Activated naive CD4-positive, alpha-beta T cell treated with anti-CD3 and anti-CD28 coated beads, Interleukin-2, amount 10 ng/mL, durations not matched to agents 7 days and 5 days (primary cell): ENCODE measurements around the gene ZNF483.
"Not testable (repeated sequence)": the region's sequence is repeated elsewhere in the genome, so short reads cannot be mapped to it uniquely, and the experiment has no call there.

Experiments used
- CTCF ChIA-PET: fragments of 350-600 bp; sonication (Branson Sonifier 250); formaldehyde crosslinking; loops from one replicate; lab custom pipeline; 2021; ENCODE audit warnings: antibody characterized with exemption; lab: Charles Lee
- DNase-seq: peaks from one replicate; pipeline ENCODE4 v3.0.0-alpha.2; 2020
- H3K27ac Mint-ChIP-seq: one replicate; pipeline ENCODE4 v1.8.0; 2021; ENCODE audit warnings: mild to moderate bottlenecking, moderate library complexity, mixed read lengths
- H3K27me3 Mint-ChIP-seq: one replicate; pipeline ENCODE4 v1.8.0; 2021; ENCODE audit warnings: mild to moderate bottlenecking, mixed read lengths
- H3K36me3 Mint-ChIP-seq: one replicate; pipeline ENCODE4 v1.8.0; 2021; ENCODE audit warnings: mixed read lengths
- H3K4me1 Mint-ChIP-seq: one replicate; pipeline ENCODE4 v1.8.0; 2021; ENCODE audit warnings: mixed read lengths
- H3K4me3 Mint-ChIP-seq: one replicate; pipeline ENCODE4 v1.8.0; 2021; ENCODE audit warnings: mild to moderate bottlenecking, moderate library complexity, mixed read lengths
- H3K9me3 Mint-ChIP-seq: one replicate; pipeline ENCODE4 v1.8.0; 2021; ENCODE audit warnings: mixed read lengths

Gene ZNF483

DNA sequence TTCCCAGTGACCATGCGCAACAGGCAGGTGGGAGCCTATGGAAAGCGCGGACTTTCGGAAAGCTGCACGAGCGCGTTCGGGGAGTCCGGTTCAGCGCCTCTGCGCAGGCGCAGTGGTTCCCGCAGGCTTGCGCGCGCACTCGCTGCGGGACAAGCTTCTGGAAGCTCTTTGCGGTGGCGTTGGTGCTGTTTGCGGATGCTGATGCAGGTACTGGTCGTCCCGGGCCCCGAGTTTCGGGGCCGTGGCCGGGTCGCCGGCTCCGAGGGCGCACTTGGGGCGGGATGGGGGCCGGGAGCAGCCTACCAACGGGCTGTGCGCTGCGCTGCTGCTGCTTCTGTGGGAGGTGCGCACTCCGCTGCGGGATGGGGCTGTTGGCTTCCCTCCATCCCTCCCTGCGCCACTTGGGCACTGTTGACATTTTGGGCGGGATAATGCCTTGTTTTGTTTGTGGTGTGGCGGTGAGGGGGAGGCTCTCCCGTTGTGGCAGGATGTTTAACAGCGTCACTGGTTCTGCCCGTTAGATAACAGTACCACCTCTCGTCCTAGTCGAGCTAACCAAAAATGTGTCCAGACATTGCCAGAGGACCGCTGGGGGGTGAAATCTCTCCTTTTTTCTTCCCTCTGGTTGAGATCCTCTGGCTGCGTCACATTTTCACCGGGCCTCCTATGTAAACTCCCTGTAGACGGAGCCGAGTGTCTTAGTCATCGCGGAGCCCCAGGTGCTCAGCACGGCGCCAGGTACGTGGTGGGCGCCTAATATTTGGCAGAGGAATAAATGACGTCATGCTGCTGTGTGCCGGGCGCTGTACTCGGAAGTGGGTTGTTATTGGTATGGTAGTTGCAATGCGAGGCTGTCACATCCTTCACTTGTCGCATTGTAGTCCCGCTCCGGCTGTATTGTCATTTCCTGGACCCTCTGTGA is at the start of gene ZNF483:
Gene ZNF483, plus strand, starts transcription at position 124 of the 922 bp plus-strand sequence. CDS start 2,217 bp downstream, outside the sequence.
- CTCF ChIA-PET = interaction anchor here (0.6 kb wide), 1 partner anchor 1656 kb away, joined by 4 read pairs; no protein-coding TSS in a partner anchor
- H3K27ac Mint-ChIP-seq = peak within 1 kb of the TSS; percentile 86

DNA sequence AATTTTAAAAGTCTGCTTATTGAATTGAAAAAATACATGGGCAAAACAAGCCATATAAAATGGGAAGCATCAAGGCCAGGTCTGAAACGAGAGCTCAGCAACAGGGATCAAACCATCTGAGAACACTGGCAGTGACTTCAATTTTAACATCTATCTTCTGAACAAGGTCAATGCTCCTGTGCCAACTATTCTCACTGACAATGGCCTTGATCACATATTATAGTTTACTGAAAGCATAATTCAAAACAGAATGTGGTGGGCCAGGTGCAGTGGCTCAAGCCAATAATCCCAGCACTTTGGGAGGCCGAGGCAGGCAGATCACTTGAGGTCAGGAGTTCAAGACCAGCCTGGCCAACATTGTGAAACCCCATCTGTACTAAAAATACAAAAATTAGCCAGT is 49.8 kb upstream of the ZNF483 start:
- Mint-ChIP-seq H3K4me3 (no peak overlapping the region), H3K27ac (no peak overlapping the region), H3K27me3 (no peaks in the 10 kb centered on the region), H3K36me3 (peaks cover 4% of the 10 kb centered on the region), H3K4me1 (peaks cover 7% of the 10 kb centered on the region), H3K9me3 (no peaks in the 10 kb centered on the region)
- CTCF ChIA-PET = no interaction called here
- DNase-seq = no peak

More for the DNA sequence above, at the start of gene ZNF483:
- Mint-ChIP-seq H3K4me1 (peaks cover 21% of the 10 kb centered on the region), H3K9me3 (no peaks in the 10 kb centered on the region), H3K36me3 (peaks cover 7% of the 10 kb centered on the region), H3K27me3 (peaks cover 5% of the 10 kb centered on the region), H3K4me3 (peak within 1 kb of the TSS; percentile 83)
- DNase-seq = peak; percentile 72

DNA sequence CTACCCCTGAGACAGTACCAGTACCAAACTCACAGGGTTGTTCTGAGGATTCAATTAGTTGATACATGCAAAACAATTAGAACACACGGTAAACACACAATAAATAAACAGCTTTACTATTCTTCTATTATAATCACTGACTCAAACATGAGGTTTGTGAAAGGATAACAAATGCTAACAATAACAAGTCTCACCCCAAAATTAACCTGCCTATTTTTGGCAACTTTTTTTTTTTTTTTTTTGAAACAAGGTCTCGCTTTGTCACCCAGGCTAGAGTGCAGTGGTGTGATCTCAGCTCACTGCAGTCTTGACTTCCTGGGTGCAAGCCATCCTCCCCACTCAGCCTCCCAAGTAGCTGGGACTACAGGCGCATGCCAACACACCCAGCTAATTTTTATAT is 47.3 kb upstream of the ZNF483 start:
- Mint-ChIP-seq H3K27me3 (no peaks in the 10 kb centered on the region), H3K4me3 (no peak overlapping the region), H3K9me3 (no peaks in the 10 kb centered on the region), H3K36me3 (peaks cover 8% of the 10 kb centered on the region), H3K27ac (no peak overlapping the region), H3K4me1 (peaks cover 25% of the 10 kb centered on the region)
- CTCF ChIA-PET = no interaction called here
- DNase-seq = no peak

DNA sequence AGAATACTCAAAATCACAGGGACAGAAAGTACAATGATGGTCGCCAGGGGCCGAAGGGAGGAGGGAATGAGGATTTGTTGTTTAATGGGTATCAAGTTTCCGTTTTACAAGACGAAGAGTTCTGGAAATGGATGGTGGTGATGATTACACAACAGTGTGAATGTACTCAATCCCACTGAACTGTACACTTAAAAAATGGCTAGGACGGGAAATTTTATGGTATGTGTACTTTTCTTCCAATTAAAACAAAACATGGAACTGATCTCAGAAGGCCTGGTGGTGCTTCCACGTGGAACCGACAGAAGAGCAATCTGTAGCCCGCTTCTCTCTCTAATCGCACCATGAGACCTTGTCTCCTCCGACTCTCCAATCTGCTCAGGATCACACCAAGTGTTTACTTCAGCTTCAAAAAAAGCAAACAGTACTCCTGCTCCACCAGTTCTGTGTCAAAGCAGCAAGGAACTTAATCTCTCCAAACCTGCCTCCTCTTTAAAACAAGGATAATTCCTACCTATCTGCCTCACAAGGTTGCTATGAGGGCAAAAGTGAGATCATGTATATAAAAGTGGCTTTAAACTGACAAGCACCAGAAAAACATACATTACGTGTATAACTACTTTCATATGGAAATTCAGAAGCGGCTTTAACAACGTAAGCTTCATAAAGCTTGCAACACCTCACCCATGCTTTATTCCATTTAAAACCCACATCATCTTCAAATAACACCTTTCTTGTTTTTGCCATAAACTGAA is 42.9 kb upstream of the ZNF483 start:
- Mint-ChIP-seq H3K27me3 (no peaks in the 10 kb centered on the region), H3K4me1 (peaks cover 38% of the 10 kb centered on the region), H3K9me3 (no peaks in the 10 kb centered on the region), H3K27ac (peak overlapping the region; percentile 86), H3K36me3 (peaks cover 8% of the 10 kb centered on the region), H3K4me3 (peak overlapping the region; percentile 77)
- CTCF ChIA-PET = no interaction called here
- DNase-seq = no peak

DNA sequence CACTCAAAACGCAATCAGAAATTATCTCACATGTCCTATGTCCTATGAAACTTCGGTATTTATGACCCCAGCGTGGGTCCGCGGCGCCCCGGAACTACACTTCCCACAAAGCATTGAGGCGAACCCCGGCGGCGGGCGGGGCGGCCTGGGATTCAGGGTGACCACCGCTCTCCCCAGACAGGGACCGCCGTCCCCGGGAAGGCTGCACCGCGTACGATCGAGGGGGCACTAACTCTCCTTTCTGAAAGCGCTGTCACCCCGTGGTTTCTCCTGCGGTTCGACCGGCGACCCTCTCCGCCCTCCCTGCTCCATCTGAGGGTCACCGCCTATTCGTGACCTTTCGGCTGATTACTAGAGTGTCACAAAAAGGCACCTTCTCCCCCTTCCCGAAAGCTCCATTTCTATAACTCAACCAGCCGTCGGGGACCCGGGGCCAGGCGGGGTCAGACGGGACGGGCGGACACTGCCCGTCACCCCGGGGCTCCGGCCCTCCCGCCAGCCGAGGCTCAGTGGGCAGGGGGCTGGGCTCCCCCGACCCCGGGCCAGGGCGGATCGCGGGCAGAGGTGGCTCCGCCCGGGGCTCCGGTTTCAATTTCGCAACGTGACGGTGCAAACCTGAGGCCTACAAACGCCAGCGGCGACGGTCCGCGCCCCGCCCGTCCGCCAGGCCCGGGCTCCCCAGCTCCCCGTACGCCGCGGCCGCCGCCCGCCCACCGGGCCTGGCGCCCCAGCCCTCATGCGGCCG is 42.1 kb upstream of the ZNF483 start:
- peaks cover 2% of the 10 kb centered on the region for H3K27me3 Mint-ChIP-seq
- peak; percentile 75 for DNase-seq
- CTCF ChIA-PET = no interaction called here
- H3K4me1 Mint-ChIP-seq = peaks cover 33% of the 10 kb centered on the region
- H3K4me3 Mint-ChIP-seq = peak overlapping the region; percentile 77
- peak overlapping the region; percentile 86 for H3K27ac Mint-ChIP-seq
- H3K9me3 Mint-ChIP-seq = no peaks in the 10 kb centered on the region
- H3K36me3 Mint-ChIP-seq = peaks cover 7% of the 10 kb centered on the region

DNA sequence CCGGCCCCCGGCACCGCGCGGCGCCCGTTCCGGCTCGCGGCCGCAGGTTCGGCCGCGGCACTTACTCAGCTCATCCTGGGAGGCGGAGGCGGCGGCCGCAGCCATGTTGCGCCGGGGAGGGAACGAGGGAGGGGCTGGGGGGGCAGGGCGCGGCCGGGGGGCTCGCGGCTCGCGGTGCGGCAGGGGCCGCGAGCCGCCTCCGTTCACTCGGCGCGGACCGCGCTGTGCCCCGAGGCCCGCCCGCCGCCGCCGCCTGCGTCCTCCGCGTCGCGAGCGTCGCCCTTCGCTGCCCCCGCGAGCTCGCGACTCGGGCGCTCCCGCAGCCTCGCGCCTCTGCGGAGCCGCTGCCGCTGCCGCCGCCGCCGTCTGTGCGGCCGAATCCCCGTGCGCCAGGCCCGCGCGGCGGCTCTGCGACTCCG is 41.5 kb upstream of the ZNF483 start:
- Mint-ChIP-seq H3K4me1 (peaks cover 33% of the 10 kb centered on the region), H3K27me3 (peaks cover 5% of the 10 kb centered on the region), H3K36me3 (peaks cover 7% of the 10 kb centered on the region), H3K27ac (no peak overlapping the region), H3K9me3 (no peaks in the 10 kb centered on the region), H3K4me3 (peak overlapping the region; percentile 78)
- peak; percentile 64 for DNase-seq
- CTCF ChIA-PET = no interaction called here

DNA sequence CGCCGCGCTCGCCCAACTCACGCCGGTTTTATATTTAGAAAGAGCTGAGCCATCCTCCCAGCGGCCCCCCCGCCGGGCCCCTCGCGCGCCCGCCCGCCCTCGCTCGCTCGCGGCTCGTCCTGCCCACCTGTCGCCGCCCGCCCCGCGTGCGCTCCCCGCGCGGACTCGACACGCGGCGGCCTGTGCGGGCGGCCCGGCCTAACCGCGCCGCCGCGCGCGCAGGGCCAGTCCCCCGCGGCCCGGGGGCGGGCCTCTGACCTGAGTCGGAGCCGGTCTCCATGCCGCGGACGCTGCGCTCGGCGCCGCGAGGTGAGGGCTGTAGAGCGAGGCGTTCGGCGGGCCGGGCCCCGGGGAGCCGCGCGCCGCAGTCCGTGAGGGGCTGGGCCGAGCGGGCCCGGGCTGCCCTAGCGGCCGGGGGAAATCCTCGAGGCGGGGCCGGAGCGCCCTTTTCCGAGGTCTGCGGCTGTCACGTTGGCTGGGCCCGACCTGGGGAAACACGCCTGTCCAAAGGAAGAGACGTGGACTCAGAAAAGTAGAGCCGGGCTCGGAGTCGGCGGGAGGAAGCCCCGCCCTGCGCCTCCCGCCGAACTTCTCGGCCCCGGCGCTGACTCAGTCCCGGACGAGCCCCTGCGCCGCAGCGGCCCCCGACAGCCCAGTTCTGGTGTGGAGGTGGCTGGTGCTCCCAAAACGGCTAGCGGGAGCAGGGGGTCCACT is 41.0 kb upstream of the ZNF483 start, which contains the start of gene ECPAS:
Gene ECPAS, minus strand, starts transcription at position 526 of the 714 bp plus-strand sequence. CDS start 11,465 bp downstream, outside the sequence.
- Mint-ChIP-seq H3K4me3 (peak within 1 kb of the TSS; percentile 78), H3K4me1 (peaks cover 31% of the 10 kb centered on the region), H3K27me3 (peaks cover 5% of the 10 kb centered on the region), H3K27ac (peak within 1 kb of the TSS; percentile 85), H3K9me3 (no peaks in the 10 kb centered on the region), H3K36me3 (peaks cover 7% of the 10 kb centered on the region)
- CTCF ChIA-PET = no interaction called here
- DNase-seq = peak; percentile 69

DNA sequence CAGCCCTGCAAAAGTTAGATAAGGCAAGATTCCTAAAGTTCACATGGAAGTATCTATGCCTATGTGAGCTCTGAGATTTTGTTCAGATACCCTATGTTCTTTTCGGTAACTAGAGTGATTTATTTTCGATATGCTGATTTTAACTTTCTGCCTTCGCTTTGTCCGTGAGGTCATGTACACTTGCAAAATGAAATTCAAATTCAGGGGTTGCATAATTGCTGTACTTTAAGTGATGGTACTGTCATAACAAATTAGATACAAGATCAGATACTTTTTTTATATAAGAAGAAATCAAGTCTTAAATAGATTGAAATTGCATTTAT is 40.4 kb upstream of the ZNF483 start:
- H3K27me3 Mint-ChIP-seq = peaks cover 8% of the 10 kb centered on the region
- CTCF ChIA-PET = no interaction called here

DNA sequence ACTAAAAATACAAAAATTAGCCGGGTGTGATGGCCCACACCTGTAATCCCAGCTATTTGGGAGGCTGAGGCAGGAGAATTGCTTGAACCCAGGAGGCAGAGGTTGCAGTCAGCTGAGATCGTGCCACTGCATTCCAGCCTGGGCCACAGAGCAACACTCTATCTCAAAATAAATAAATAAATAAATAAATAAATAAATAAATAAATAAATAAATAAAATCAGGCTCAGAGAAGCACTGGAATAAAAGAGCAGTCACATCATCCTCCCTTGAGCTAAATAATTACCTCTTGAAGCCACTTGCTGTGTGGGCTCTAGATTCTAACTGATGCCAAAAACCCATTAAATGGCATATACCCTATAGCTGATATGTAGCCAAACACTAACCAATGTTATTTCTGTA is 27.8 kb upstream of the ZNF483 start:
- H3K27ac Mint-ChIP-seq, H3K4me3 Mint-ChIP-seq, H3K4me1 Mint-ChIP-seq, DNase-seq, CTCF ChIA-PET, H3K27me3 Mint-ChIP-seq, H3K9me3 Mint-ChIP-seq, H3K36me3 Mint-ChIP-seq: not testable (repeated sequence)

More for the DNA sequence above, 40.4 kb upstream of the ZNF483 start:
- DNase-seq = no peak
- Mint-ChIP-seq H3K36me3 (peaks cover 7% of the 10 kb centered on the region), H3K27ac (peak overlapping the region; percentile 85), H3K4me1 (peaks cover 31% of the 10 kb centered on the region), H3K4me3 (peak overlapping the region; percentile 78), H3K9me3 (no peaks in the 10 kb centered on the region)

DNA sequence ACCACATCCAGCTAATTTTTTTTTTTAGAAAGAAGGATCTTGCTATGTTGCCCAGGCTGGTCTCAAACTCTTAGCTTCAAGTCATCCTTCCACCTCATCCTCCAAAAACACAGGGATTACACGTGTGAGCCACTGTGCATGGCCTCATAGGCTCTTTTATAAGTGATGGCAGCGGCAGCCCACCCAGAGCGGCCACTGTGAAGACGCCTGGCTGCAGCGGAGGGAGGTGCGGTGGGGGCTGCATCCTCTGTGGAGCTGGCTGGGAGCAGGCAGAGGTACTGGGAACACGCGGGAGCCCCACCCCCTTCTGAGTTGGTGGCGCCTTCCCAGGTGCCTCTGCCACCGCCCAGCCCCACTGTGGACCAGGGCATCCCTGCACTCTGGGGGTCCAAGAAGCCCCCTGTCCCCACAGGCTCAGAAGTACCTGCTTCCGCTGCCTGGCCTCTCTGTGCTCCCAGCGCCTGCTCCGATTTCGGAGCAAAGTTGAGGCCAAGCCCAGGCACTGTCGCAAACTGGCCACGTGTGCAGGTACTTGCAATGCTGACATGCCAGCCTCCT is 23.9 kb upstream of the ZNF483 start:
- Mint-ChIP-seq H3K4me3 (no peak overlapping the region), H3K27ac (no peak overlapping the region), H3K27me3 (no peaks in the 10 kb centered on the region), H3K36me3 (no peaks in the 10 kb centered on the region), H3K9me3 (no peaks in the 10 kb centered on the region), H3K4me1 (no peaks in the 10 kb centered on the region)
- CTCF ChIA-PET = no interaction called here
- DNase-seq = no peak

DNA sequence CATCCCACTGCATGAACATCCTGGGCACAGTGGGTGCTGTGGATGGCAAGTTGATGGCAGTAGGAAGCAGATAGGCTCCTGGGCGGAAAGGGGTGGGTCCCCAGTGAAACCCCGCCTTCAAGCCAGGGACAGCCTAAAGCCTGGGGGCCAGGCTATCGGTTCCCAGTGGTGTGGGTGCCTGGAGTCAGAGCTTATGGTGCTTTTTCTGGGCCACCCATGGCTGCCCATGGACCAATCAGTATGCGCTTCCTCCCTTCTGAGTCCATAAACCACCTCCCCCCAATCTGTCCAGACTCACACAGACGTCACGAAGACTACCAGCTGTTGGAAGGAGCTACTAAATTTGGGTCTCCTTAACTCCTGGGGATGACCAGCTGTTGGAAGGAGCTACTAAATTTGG is 23.3 kb upstream of the ZNF483 start:
- Mint-ChIP-seq H3K27ac (no peak overlapping the region), H3K9me3 (no peaks in the 10 kb centered on the region), H3K4me1 (no peaks in the 10 kb centered on the region), H3K27me3 (no peaks in the 10 kb centered on the region), H3K4me3 (no peak overlapping the region), H3K36me3 (no peaks in the 10 kb centered on the region)
- DNase-seq = no peak
- CTCF ChIA-PET = no interaction called here

DNA sequence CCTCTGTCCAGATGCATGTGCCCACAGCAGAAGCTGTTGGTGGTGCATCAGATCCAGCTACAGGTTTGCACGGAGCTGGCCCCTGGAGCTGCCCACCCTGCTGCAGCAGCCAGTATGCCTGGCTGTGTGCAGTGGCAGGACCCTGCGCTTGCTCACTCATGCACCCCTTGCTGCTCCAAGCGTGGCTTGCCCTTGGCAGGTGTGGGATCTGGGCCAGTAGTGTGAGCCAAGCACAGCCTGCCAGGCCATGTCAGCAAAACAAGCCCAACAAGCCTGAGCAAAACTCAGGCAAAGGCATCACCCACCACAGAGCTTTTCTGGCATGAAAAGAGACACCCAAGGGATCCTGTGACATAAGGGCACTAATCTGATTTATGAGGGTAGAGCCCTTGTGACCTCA is 22.5 kb upstream of the ZNF483 start:
- CTCF ChIA-PET = no interaction called here
- H3K27ac Mint-ChIP-seq = no peak overlapping the region
- H3K4me3 Mint-ChIP-seq = no peak overlapping the region
- no peaks in the 10 kb centered on the region for H3K36me3 Mint-ChIP-seq
- no peaks in the 10 kb centered on the region for H3K9me3 Mint-ChIP-seq
- H3K27me3 Mint-ChIP-seq = no peaks in the 10 kb centered on the region
- DNase-seq = no peak
- no peaks in the 10 kb centered on the region for H3K4me1 Mint-ChIP-seq

DNA sequence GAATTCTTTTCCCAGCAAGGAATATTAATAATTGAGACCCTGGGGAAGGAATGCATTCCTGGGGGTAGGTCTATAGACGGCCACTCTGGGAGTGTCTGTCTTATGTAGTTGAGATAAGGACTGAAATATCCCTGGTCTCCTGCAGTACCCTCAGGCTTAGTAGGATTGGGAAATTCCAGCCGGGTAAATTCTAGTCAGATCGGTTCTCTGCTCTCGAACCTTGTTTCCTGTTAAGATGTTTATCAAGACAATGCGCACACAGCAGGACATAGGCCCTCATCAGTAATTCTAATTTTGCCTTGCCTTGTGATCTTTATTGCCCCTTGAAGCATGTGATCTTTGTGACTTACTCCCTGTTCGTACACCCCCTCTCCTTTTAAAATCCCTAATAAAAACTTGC is 13.4 kb upstream of the ZNF483 start:
- H3K4me3 Mint-ChIP-seq, CTCF ChIA-PET, H3K9me3 Mint-ChIP-seq, H3K4me1 Mint-ChIP-seq, H3K36me3 Mint-ChIP-seq, H3K27ac Mint-ChIP-seq, DNase-seq, H3K27me3 Mint-ChIP-seq: not testable (repeated sequence)
